HG02973 (cell line): ENCODE measurements around the gene HNRNPM.

ENCODE experiments used
- ATAC-seq: cut with Tn5 transposase; IDR thresholded peaks from one replicate; pipeline ENCODE4 v1.9.1; 2021; ENCODE audit warnings: moderate library complexity; ENCODE audit not compliant: unreplicated experiment

The HNRNPM gene

DNA sequence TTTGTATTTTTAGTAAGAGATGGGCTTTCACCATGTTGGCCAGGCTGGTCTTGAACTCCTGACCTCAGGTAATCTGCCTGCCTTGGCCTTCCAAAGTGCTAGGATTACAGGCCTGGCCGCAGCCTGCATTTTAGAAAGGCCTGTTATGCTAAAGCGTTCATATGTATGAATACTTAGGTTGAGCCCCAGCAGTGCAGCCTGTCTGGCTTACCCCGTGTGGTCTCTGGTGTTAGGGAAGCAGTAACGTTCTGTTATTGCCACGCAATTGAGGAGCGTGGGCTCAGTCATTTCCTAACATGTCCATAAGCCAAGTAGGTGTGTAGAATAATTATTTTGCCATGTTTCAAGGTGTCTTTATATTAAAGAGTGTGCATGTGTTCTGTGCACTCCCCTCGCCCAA is 14.3 kb downstream of the HNRNPM start:
- ATAC-seq, result no peak

GRCh38 chr19:8459520-8460270 is 14.9 kb downstream of the HNRNPM start:
- no peak for ATAC-seq

DNA sequence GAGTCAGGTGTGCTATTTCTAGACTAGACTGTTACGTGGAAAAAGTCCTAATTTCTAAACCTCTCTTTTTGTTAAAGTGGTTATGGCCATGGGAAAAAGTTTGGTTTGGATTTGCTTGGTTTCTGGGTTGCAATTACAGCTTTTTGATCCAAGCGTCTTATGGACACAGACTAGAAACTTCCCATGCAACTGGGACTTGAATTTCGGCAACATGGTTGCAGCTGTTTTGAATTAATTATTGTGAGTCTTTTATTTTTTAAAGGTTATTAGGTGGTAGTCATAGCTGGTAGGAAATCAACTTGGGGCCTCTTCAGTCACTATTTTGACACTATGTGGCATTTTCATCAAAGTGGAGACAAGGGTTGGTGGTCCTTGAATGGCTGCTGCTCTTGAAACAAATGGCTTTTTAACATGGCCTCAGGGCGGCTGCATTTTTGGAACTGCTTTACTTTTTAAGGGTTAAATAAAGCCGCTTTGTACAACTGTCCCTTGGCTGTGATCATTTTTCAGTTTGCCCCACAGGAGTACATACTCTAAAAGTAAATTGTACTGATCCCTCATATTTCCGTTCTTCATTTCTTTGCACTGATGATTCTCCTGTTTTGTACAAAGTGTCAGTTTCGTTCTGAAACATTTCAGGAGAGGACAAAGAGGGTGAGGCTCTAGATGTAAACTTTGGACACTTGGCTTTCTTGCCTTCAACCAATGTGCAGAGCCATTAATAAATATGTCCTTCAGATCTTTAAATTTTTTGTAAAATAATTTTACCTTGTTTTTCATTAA is 15.9 kb downstream of the HNRNPM start:
- no peak for ATAC-seq

DNA sequence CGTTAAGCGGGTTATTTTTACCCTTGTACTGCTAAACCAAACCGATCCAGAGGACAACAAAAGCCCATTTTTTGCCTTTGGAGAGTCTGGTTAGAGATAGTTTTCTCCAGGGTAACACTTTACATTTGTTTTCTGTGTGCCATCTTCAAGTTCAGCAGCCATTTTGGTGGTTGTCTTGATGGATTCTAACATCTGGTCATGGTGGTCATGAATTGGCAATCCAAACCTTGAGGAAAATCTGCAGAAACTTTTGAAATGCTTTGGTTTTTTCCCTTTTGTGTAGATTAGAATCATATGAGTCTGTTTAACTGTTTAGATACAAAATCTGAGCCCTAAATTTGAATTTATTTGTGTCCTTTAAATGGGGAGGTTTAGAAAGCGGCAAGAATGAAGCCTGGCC is 16.6 kb downstream of the HNRNPM start:
- ATAC-seq, result no peak

DNA sequence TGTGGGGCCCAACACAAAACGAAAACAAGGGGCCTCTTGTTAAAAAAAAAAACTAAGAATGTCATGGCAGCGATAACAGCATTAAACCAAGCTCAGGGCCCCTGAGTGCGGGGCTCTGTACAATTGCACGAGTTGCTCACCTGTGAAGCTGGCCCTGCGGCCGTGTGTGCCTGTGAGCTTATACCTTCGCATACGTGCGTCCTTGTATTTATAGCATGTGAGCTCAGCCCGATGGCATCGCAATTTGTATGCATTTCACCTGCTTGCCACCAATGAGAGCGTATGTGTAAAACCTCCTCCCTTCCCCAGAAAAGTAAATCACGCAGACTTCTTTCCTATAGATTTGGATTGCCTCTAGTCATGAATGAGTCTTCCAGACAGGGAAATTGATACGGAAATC is 17.1 kb downstream of the HNRNPM start:
- no peak for ATAC-seq

DNA sequence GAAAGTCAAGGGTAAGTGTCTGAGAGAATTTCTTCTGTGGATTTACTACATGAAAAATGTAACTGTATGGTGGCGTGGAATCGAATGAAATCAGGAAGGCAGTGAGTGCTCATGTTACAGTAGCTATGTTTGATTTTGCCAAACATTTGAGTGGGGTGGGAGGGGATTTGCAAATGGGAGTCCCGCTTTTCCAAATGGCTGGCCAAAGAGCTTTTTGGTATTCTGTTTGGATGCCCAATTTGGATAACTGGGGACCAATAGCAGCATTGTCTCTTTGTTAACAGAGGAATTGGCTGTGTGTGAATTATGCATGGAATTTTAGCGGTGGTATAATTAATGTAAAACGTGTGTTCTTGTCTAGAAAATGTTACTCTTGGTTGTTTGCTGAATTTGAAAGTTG is 17.8 kb downstream of the HNRNPM start:
- ATAC-seq, result no peak

DNA sequence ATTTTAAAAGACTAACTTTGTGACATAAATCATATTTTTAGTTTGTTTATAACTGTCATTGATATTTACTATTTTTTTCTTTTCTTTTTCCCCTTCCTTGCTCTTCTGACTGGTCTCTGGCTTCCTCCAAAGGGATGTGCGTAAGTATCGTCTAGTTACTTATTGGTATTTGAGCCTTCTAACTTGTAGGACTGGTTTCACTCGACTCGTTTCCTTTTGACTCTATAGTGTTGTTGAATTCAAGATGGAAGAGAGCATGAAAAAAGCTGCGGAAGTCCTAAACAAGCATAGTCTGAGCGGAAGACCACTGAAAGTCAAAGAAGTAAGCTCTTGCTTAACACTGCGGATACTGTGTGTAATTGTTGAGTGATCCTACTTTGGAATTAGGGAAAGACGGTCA is 18.6 kb downstream of the HNRNPM start:
- no peak for ATAC-seq

GRCh38 chr19:8466018-8466417 is 21.2 kb downstream of the HNRNPM start:
- no peak for ATAC-seq

GRCh38 chr19:8468124-8468523 is 23.3 kb downstream of the HNRNPM start:
- ATAC-seq, result no peak

DNA sequence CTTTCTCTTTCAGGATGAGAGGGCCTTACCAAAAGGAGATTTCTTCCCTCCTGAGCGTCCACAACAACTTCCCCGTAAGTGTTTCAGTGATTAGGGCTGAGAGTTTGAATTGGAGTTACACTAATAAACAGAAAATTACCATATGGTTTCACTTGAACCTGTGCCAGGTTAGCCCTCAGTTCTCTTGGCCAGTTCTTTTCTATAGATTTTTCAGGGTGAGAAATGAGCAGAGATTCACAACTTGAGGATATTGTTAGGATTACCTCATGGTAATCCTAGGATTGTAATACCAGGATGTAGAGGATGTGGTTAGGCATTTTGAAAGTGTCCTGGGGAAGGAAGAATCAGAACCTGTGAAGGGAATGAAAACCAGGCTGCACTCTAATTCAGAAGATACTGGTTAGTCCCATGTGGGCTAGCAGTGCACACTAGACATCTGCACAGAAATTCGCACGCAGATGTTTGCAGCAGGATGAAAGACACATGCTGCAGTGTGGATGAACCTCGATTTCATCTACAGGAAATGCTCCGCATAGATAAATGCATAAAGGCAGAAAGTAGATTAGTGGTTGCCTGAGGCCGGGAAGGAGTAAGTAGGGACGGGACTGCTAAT is 24.1 kb downstream of the HNRNPM start:
- ATAC-seq, result no peak

DNA sequence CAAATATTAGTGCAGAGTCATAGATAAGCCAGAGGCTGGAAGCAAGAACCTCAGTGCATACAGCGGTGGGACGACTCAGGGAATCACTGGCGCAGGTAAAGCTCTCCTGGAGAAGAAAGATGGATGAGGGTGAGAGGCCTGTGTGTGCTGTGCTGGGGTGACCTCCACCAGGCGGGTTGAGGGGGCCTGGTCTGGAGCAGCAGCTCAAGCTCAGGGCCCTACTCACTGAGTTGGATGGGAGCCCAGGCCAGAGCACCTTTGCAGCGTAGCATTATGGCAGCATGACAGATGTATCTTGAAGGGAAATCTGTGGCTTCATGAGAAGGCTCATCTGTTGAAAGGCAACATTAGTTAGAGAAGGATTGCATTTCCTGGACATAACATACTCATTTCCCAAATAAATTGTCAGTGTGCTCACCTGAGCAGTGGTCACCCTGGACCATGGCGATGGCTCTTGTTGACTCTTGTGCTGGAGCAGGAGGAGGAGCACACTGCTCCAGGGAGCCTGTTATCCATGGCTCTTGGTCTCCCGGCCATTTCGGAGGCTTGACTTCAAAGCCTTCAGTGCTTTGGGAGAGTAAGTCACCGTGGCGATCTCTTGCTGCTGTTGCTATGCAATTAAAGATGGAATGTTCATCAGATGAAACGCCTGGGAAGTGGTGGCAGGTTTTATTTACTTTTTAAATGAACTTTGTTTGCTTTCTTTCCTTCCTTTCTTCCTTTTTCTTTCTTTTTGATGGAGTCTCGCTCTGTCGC is 25.0 kb downstream of the HNRNPM start:
- no peak for ATAC-seq

GRCh38 chr19:8473648-8474476 is 29.1 kb downstream of the HNRNPM start:
- peak; percentile 60 for ATAC-seq

DNA sequence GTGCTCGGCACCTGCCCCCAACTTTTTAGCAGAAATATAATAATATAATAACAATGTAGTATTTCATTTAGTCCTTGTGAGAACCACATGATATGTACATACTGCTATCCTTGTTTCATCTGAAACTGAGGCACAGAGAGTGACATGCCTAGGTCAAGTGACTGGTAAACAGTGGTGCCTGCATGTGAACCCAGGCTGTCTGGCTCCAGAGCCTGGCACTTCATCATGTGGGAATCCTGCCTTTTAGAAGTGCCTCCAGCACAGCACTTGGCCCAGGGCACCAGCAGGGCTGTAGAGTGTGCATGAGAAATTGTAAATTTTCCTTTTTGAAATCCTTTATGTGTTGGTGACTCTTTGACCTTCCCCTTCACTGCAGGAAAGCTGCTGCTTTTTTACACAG is 30.2 kb downstream of the HNRNPM start:
- ATAC-seq, result no peak

- no peak for ATAC-seq
Observed at GRCh38 chr19:8476524-8476923, 31.7 kb downstream of the HNRNPM start.

DNA sequence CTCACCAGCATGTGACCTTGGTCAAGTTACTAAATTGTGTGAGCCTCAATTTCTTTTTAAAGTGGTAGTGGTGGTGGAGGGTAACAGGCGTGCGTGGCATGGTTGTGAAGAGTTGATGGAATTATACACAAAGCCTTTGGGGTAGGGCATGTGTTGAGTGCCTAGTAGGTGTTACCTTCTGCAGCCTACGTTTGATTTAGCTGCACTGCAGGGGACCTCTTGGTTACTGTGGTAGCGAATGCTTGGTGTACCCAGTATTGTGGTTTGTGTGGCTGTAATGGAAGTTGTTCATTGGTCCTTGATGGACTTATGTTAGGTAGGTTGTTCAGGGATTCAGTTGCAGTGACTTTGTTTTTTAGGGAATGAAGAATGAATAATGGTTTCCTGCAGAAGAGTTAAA is 33.1 kb downstream of the HNRNPM start:
- no peak for ATAC-seq

DNA sequence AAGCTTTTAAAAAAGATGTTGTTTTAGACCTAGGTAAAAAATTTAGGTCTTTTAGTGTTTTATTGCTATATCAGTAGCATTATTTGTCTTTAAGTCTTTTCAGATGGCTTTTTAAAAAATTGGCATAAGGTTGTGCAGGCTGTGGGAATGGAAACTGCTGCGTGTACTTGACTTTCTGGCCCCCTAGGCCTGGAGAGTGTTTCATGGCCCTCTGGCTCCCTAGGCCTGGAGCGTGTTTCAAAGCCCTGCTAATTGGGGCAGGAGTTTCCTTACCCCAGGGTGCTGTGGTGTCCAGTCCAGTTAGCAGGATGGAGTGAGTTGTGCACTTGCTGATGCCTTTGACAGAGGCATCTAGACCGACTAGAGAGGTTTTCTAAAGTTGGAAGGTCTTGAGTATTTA is 33.8 kb downstream of the HNRNPM start:
- no peak for ATAC-seq

- ATAC-seq, result no peak
Observed at GRCh38 chr19:8481201-8481600, 36.4 kb downstream of the HNRNPM start.

DNA sequence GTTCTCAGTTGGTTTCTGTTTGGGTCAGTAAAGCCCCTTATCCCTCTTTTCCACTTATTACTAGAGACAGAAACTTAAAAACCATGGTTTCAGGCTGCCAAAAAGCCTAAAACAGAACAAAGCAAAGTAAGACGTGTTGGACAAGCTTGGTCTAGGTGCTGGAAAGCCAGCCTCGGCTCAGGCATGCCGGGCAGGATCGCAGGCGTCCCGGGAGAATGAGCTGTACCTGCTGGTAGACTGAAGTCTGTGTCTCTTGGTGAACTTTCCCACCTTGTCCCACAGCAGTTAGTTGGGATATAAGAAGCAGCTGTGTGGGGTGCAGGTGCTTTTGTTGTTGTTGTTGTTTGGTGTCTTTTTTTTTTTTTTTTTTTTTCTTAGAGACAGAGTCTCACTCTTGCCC is 36.8 kb downstream of the HNRNPM start:
- no peak for ATAC-seq

DNA sequence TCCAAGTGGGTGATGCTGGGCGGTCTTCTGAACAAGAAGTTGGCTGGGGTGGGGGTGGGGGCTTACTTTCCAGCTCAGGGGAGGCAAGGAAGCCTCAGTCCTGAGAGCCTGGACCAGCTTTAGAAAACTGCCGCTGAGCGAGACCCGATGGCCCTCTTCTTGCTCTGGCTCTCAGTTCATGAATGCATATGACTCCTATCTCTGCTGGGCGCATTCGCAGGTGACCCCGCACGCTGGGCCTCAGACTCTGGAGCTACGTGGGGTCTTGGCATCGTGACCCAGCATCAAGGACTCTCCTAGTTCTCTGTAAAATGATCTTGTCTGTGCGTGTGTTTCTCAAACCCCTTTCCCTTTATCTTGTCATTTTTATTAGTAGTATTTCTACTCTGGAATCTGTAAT is 37.9 kb downstream of the HNRNPM start:
- ATAC-seq, result no peak

- ATAC-seq, result no peak
Observed at GRCh38 chr19:8483165-8483564, 38.4 kb downstream of the HNRNPM start.
